Left lung (tissue), 10 donors: ENCODE measurements around the gene GJB5. TPM values are rescaled to one million over a fixed set of nuclear protein-coding genes. Genes with fewer than 3 reads are reported as not detected.

Experiments
- ATAC-seq: fragments of 200-7000 bp; cut with Tn5 transposase; one replicate; pipeline ENCODE4 v1.9.1; 2020; ENCODE audit warnings: moderate library complexity
- DNase-seq, 4 donors: peaks; one replicate each; pipeline ENCODE4 v3.0.0-alpha.2; 2013 to 2020
- H3K27ac ChIP-seq, 2 donors: fragments of 200-600 bp; sonication (generic) in 1 of 2; one replicate each; pipeline versions ENCODE4 v1.5.0 to v1.8.0; 2020 to 2021
- H3K27me3 ChIP-seq, 2 donors: fragments of 200-600 bp; sonication (generic) in 1 of 2; one replicate each; pipeline versions ENCODE4 v1.5.0 to v1.8.0; 2020 to 2021
- H3K36me3 ChIP-seq, 2 donors: fragments of 200-600 bp; sonication (generic) in 1 of 2; one replicate each; pipeline versions ENCODE4 v1.5.0 to v1.8.0; 2020 to 2021
- H3K4me1 ChIP-seq, 2 donors: fragments of 200-600 bp; one replicate each; pipeline ENCODE4 v1.8.0; 2021
- H3K4me3 ChIP-seq, 2 donors: fragments of 200-600 bp; sonication (generic) in 1 of 2; one replicate each; pipeline versions ENCODE4 v1.5.0 to v1.8.0; 2020 to 2021; ENCODE audit warnings: mild to moderate bottlenecking in 1 of 2
- H3K9me3 ChIP-seq, 2 donors: fragments of 200-600 bp; sonication (generic) in 1 of 2; one replicate each; pipeline versions ENCODE4 v1.5.0 to v1.8.0; 2020 to 2021
- CTCF ChIP-seq, 2 donors: fragments of 200-600 bp; sonication (generic) in 1 of 2; IDR thresholded peaks; one replicate each; pipeline versions ENCODE4 v1.5.0 to v1.8.0; 2021; ENCODE audit warnings: antibody characterized with exemption in 2 of 2
- intact Hi-C, 2 donors: fragments of 100-400 bp; cut with DNase I; formaldehyde crosslinking; loops; one replicate each; pipeline versions ENCODE4 v1.11.2 to v1.14.2; 2022
- polyA plus RNA-seq, 6 donors: library from polyadenylated mRNA; unstranded; fragments of 120-200 nt; gene quantifications; one replicate each; pipeline ENCODE4 v1.2.1, GENCODE V29; 2013; ENCODE audit not compliant: insufficient read length in 6 of 6
- total RNA-seq, 2 donors: library from RNA; stranded (reverse); fragmentation: NEBNext Ultra II Directional; extraction: Animal tissue kit (Norgen Biotek cat#: 25700); gene quantifications; one replicate each; pipeline ENCODE4 v1.2.1, GENCODE V29; 2021
- donor health status: DM: no; HTN: yes; CAD: no.
- donor health status: DM: no; HTN: no; CAD: no.

GJB5 gene
- total and polyA plus RNA-seq, 8 donors = 0.17 to 0.43 (median 0.24) TPM; not detected in 2

GRCh38 chr1:34745666-34746065, 9.2 kb upstream of the GJB5 start:
- no peak for DNase-seq
- no peak for ATAC-seq
- no peak overlapping the region for H3K4me3 ChIP-seq
- peaks cover 0 to 44% of the 10 kb centered on the region in 2 donors for H3K27me3 ChIP-seq
- intact Hi-C loops = loop anchor here in 1 of 2 donors (10.0 kb wide), 1 partner anchor 281 kb away; no protein-coding TSS in a partner anchor
- no peak for TF ChIP-seq CTCF (IDR thresholded peaks at IDR 0.05)
- no peaks in the 10 kb centered on the region for H3K4me1 ChIP-seq
- H3K9me3 ChIP-seq = no peaks in the 10 kb centered on the region
- no peak overlapping the region for H3K27ac ChIP-seq
- no peaks in the 10 kb centered on the region for H3K36me3 ChIP-seq

- Histone ChIP-seq H3K4me1 (no peaks in the 10 kb centered on the region), H3K4me3 (no peak overlapping the region), H3K27ac (no peak overlapping the region), H3K9me3 (no peaks in the 10 kb centered on the region), H3K27me3 (peaks cover 0 to 44% of the 10 kb centered on the region in 2 donors), H3K36me3 (no peaks in the 10 kb centered on the region)
- ATAC-seq = no peak
- intact Hi-C loops = loop anchor here in 1 of 2 donors (10.0 kb wide), 1 partner anchor 281 kb away; no protein-coding TSS in a partner anchor
- TF ChIP-seq CTCF (IDR thresholded peaks at IDR 0.05) = no peak
- no peak for DNase-seq
Measured at GRCh38 chr1:34746101-34746500, 8.7 kb upstream of the GJB5 start.

- no peak overlapping the region for H3K27ac ChIP-seq
- H3K4me1 ChIP-seq = no peaks in the 10 kb centered on the region
- no peaks in the 10 kb centered on the region for H3K9me3 ChIP-seq
- no peak for TF ChIP-seq CTCF (IDR thresholded peaks at IDR 0.05)
- ATAC-seq = no peak
- H3K27me3 ChIP-seq = peaks cover 0 to 40% of the 10 kb centered on the region in 2 donors
- H3K36me3 ChIP-seq = no peaks in the 10 kb centered on the region
- intact Hi-C loops = loop anchor here in 1 of 2 donors (10.0 kb wide), 1 partner anchor 282 kb away; no protein-coding TSS in a partner anchor
- H3K4me3 ChIP-seq = no peak overlapping the region
- no peak for DNase-seq
Measured at GRCh38 chr1:34746785-34747637, 7.8 kb upstream of the GJB5 start.

- H3K9me3 ChIP-seq = no peaks in the 10 kb centered on the region
- ATAC-seq (no peak), DNase-seq (no peak)
- H3K4me1 ChIP-seq = no peaks in the 10 kb centered on the region
- no peak overlapping the region for H3K27ac ChIP-seq
- H3K4me3 ChIP-seq = no peak overlapping the region
- TF ChIP-seq CTCF (IDR thresholded peaks at IDR 0.05) = no peak
- intact Hi-C loops = loop anchor here in 1 of 2 donors (10.0 kb wide), 1 partner anchor 283 kb away; no protein-coding TSS in a partner anchor
- peaks cover 0 to 35% of the 10 kb centered on the region in 2 donors for H3K27me3 ChIP-seq
- H3K36me3 ChIP-seq = no peaks in the 10 kb centered on the region
Measured at GRCh38 chr1:34747638-34747941, 7.3 kb upstream of the GJB5 start.

- H3K4me1 ChIP-seq = no peaks in the 10 kb centered on the region
- no peak overlapping the region for H3K27ac ChIP-seq
- H3K36me3 ChIP-seq = no peaks in the 10 kb centered on the region
- peaks cover 0 to 27% of the 10 kb centered on the region in 2 donors for H3K27me3 ChIP-seq
- no peak for TF ChIP-seq CTCF (IDR thresholded peaks at IDR 0.05)
- no peak overlapping the region for H3K4me3 ChIP-seq
- no peaks in the 10 kb centered on the region for H3K9me3 ChIP-seq
- intact Hi-C loops = loop anchor here in 1 of 2 donors (10.0 kb wide), 1 partner anchor 285 kb away; no protein-coding TSS in a partner anchor
- no peak for ATAC-seq
- no peak for DNase-seq
Measured at GRCh38 chr1:34749992-34750391, 4.9 kb upstream of the GJB5 start.
